Measurements from ENCODE around the gene FLVCR1. TPM values are rescaled to one million over a fixed set of nuclear protein-coding genes. Genes with fewer than 3 reads are reported as not detected.

Gene FLVCR1
- total RNA-seq, 1 experiment from 2014 or later = 30.8 TPM

DNA sequence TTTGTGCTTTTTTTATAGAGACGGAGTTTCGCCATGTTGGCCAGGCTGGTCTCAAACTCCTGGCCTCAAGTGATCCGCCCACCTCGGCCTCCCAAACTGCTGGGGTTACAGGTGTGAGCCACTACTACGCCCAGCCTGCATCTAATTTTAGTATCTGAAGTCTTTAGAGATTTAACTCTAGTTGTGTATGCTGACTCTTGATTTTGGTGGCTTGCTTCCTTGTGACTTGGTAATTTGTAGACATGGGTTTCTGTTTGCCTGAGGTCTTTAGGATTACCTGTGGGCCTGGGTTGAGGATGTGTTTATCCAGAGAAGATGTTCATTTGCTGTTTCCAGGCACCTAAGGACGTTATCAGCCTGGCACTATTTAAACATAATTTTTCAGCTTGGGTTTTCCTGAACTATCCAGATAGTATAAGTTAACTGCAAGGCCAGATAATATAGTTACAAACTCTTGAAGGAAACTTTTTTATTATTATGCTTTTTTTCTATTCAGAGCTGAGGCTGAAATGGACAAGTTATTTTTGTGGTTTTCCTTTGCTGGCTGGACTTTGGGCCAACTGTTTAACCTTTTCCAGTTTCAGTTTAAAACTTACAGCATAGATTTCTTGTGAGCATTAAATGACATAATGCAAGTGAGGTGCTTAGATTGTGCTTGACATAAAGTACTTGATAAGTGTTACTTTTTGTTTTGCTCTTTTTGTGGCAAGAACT is 84.8 kb downstream of the FLVCR1 start:
- no peaks in the 10 kb centered on the region for H3K4me1 ChIP-seq
- no peaks in the 10 kb centered on the region for H3K27me3 ChIP-seq (replicated peaks; ENCODE audit: control insufficient read depth, insufficient read depth, low read length)
- H3K9me3 Mint-ChIP-seq (ENCODE audit: unreplicated experiment) = no peaks in the 10 kb centered on the region
- no peak for DNase-seq
- H3K27ac Mint-ChIP-seq (ENCODE audit: unreplicated experiment) = no peak overlapping the region
- intact Hi-C loops (cut with micrococcal nuclease; ENCODE audit: unreplicated experiment) = no loop called here
- no peaks in the 10 kb centered on the region for H3K9me3 ChIP-seq
- no TSS peak for BruUV-seq (replicated peaks)
- H3K36me3 ChIP-seq (ENCODE audit: control insufficient read depth, insufficient read depth, low read length) = no peaks in the 10 kb centered on the region
- ChIA-PET POLR2A (no interaction called here), CTCF (no interaction called here)
- H3K4me1 Mint-ChIP-seq (ENCODE audit: low read depth, unreplicated experiment) = peaks cover 6% of the 10 kb centered on the region
- no peaks in the 10 kb centered on the region for H3K27me3 Mint-ChIP-seq (ENCODE audit: insufficient read depth, unreplicated experiment)
- TF ChIP-seq, protein P1, sequence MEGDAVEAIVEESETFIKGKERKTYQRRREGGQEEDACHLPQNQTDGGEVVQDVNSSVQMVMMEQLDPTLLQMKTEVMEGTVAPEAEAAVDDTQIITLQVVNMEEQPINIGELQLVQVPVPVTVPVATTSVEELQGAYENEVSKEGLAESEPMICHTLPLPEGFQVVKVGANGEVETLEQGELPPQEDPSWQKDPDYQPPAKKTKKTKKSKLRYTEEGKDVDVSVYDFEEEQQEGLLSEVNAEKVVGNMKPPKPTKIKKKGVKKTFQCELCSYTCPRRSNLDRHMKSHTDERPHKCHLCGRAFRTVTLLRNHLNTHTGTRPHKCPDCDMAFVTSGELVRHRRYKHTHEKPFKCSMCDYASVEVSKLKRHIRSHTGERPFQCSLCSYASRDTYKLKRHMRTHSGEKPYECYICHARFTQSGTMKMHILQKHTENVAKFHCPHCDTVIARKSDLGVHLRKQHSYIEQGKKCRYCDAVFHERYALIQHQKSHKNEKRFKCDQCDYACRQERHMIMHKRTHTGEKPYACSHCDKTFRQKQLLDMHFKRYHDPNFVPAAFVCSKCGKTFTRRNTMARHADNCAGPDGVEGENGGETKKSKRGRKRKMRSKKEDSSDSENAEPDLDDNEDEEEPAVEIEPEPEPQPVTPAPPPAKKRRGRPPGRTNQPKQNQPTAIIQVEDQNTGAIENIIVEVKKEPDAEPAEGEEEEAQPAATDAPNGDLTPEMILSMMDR (IDR thresholded peaks at IDR 0.05; ENCODE audit: insufficient read depth in 1 of 2, low read depth in 1 of 2, low read length in 1 of 2, severe bottlenecking in 1 of 2, unreplicated experiment in 1 of 2) = no peak
- no peak overlapping the region for H3K4me3 Mint-ChIP-seq (ENCODE audit: unreplicated experiment)
- H3K36me3 Mint-ChIP-seq (ENCODE audit: insufficient read depth, unreplicated experiment) = no peaks in the 10 kb centered on the region
- H3K4me3 ChIP-seq (ENCODE audit: low read depth, low read length) = no peak overlapping the region

DNA sequence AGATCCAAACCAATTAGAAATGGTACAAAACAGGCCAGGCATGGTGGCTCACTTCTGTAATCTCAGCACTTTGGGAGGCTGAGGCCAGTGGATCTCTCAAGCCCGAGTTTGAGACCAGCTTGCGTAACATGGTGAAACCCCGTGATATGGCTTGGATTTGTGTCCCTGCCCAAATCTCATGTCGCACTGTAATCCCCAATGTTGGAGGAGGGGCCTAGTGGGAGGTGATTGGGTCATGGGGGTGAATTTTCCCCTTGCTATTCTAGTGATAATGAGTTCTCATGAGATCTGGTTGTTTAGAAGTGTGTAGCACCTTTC is 85.3 kb downstream of the FLVCR1 start:
- Mint-ChIP-seq H3K27me3 (ENCODE audit: insufficient read depth, unreplicated experiment) (no peaks in the 10 kb centered on the region), H3K4me1 (ENCODE audit: low read depth, unreplicated experiment) (peaks cover 6% of the 10 kb centered on the region), H3K27ac (ENCODE audit: unreplicated experiment) (no peak overlapping the region), H3K4me3 (ENCODE audit: unreplicated experiment) (no peak overlapping the region), H3K9me3 (ENCODE audit: unreplicated experiment) (no peaks in the 10 kb centered on the region), H3K36me3 (ENCODE audit: insufficient read depth, unreplicated experiment) (no peaks in the 10 kb centered on the region)
- intact Hi-C loops (cut with micrococcal nuclease; ENCODE audit: unreplicated experiment) = no loop called here
- ChIA-PET CTCF (no interaction called here), POLR2A (no interaction called here)
- H3K9me3 ChIP-seq = no peaks in the 10 kb centered on the region
- no TSS peak for BruUV-seq (replicated peaks)
- no peaks in the 10 kb centered on the region for H3K36me3 ChIP-seq (ENCODE audit: control insufficient read depth, insufficient read depth, low read length)
- H3K4me1 ChIP-seq = no peaks in the 10 kb centered on the region
- no peaks in the 10 kb centered on the region for H3K27me3 ChIP-seq (replicated peaks; ENCODE audit: control insufficient read depth, insufficient read depth, low read length)
- TF ChIP-seq, protein P1 (IDR thresholded peaks at IDR 0.05; ENCODE audit: insufficient read depth in 1 of 2, low read depth in 1 of 2, low read length in 1 of 2, severe bottlenecking in 1 of 2, unreplicated experiment in 1 of 2) = no peak
- no peak overlapping the region for H3K4me3 ChIP-seq (ENCODE audit: low read depth, low read length)
- no peak for DNase-seq

DNA sequence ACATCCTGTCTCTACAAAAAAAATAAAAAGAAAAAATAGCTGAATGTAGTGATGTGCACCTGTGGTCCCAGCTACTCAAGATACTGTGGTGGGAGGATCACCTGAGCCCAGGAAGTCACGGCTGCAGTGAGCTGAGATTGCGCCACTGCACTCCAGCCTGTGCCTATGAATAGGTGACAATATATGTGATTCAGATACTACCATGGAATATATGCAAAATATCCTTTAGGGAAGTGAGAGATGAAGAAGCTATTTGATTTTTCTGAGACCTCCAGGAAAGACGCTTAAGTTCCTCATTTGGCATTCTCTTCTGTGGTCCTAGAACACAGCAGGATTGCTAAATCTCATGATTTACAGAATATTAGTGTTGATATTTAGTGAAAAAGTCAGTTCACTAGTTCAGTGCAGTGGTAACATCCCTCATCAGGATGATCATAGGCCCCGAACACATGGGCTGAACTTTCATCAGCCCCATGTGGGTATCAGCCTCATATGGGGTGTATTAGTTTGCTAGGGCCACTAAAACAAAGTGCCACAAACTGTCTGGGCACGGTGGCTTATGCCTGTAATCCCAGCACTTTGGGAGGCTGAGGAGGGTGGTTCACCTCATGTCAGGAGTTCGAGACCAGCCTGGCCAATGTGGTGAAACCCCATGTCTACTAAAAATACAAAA is 86.3 kb downstream of the FLVCR1 start:
- no peak for DNase-seq
- H3K4me1 ChIP-seq = no peaks in the 10 kb centered on the region
- Mint-ChIP-seq H3K27ac (ENCODE audit: unreplicated experiment) (no peak overlapping the region), H3K4me3 (ENCODE audit: unreplicated experiment) (no peak overlapping the region), H3K36me3 (ENCODE audit: insufficient read depth, unreplicated experiment) (no peaks in the 10 kb centered on the region), H3K27me3 (ENCODE audit: insufficient read depth, unreplicated experiment) (no peaks in the 10 kb centered on the region), H3K9me3 (ENCODE audit: unreplicated experiment) (no peaks in the 10 kb centered on the region), H3K4me1 (ENCODE audit: low read depth, unreplicated experiment) (peaks cover 6% of the 10 kb centered on the region)
- BruUV-seq (replicated peaks) = no TSS peak
- TF ChIP-seq, protein P1 (IDR thresholded peaks at IDR 0.05; ENCODE audit: insufficient read depth in 1 of 2, low read depth in 1 of 2, low read length in 1 of 2, severe bottlenecking in 1 of 2, unreplicated experiment in 1 of 2) = no peak
- no peaks in the 10 kb centered on the region for H3K9me3 ChIP-seq
- H3K4me3 ChIP-seq (ENCODE audit: low read depth, low read length) = no peak overlapping the region
- ChIA-PET POLR2A (no interaction called here), CTCF (no interaction called here)
- intact Hi-C loops (cut with micrococcal nuclease; ENCODE audit: unreplicated experiment) = no loop called here
- no peaks in the 10 kb centered on the region for H3K36me3 ChIP-seq (ENCODE audit: control insufficient read depth, insufficient read depth, low read length)
- no peaks in the 10 kb centered on the region for H3K27me3 ChIP-seq (replicated peaks; ENCODE audit: control insufficient read depth, insufficient read depth, low read length)
